ENCODE measurements around the gene SIRPD. TPM values are rescaled to one million over a fixed set of nuclear protein-coding genes. Genes with fewer than 3 reads are reported as not detected.

The SIRPD gene
- total RNA-seq, 1 donor from 2014 or later, result not detected

DNA sequence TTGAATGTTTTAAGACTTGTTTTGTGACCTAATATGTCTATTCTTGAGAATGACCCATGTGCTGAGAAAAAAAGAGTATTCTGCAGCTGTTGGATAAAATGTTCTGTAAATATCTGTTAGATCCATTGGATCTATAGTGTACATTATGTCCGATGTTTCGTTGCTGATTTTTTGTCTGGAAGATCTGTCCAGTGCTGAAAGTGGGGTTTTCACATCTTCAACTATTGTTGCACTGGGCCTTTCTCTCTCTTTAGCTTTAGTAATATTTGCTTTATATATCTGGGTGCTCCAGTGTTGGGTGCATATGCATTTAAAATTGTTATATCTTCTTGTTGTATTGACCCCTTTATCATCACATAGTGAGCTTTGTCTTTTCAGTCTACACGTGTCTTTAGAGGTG lies 60.6 kb downstream of the SIRPD start:
- H4K20me1 ChIP-seq (ENCODE audit: low read depth), result no peaks in the 10 kb centered on the region
- no peaks in the 10 kb centered on the region for H3K4me1 ChIP-seq
- Mint-ChIP-seq H3K36me3 (no peaks in the 10 kb centered on the region), H3K9me3 (no peaks in the 10 kb centered on the region), H3K4me3 (no peak overlapping the region), H3K4me1 (no peaks in the 10 kb centered on the region), H3K27ac (no peak overlapping the region), H3K27me3 (ENCODE audit: insufficient read depth, low read depth) (no peaks in the 10 kb centered on the region)
- H3K9ac ChIP-seq, result no peak overlapping the region
- H3F3A ChIP-seq (ENCODE audit: low read depth), result no peaks in the 10 kb centered on the region
- H2AFZ ChIP-seq (replicated peaks), result no peak overlapping the region
- DNase-seq (ENCODE audit: low spot score), result no peak
- no peak overlapping the region for H3K27ac ChIP-seq
- no peaks in the 10 kb centered on the region for H3K36me3 ChIP-seq
- no peaks in the 10 kb centered on the region for H3K79me2 ChIP-seq (ENCODE audit: low read depth)
- no peaks in the 10 kb centered on the region for H3K27me3 ChIP-seq
- no peak overlapping the region for H3K4me3 ChIP-seq
- TF ChIP-seq CTCF (IDR thresholded peaks at IDR 0.05) (no peak), EZH2phosphoT487 (IDR thresholded peaks at IDR 0.05) (no peak), EZH2 (IDR thresholded peaks at IDR 0.05) (no peak)
- H3K9me3 ChIP-seq (ENCODE audit: low read depth), result no peaks in the 10 kb centered on the region
- H3K4me2 ChIP-seq, result no peak overlapping the region

DNA sequence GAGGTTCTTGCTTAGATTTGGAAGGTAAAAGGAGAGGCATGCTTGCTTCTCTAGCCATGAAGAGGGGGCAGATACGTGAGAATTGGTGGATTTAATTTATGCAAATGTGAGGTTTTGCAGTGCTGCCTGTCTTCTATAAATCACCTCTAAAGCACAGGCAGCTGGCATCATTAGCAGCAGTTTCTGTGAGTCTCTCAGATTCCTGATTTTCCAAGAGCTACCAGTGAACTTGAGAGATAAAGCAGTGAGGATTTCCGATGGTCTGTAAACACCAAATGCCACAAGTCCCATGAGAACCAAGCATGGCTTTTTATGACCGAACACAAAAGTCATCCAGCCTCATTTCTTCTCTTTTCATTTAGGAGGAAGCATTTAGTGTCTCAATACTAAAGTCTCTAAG lies 63.1 kb downstream of the SIRPD start:
- Histone ChIP-seq H3K4me2 (no peak overlapping the region), H3K9ac (no peak overlapping the region), H3K27me3 (no peaks in the 10 kb centered on the region), H2AFZ (replicated peaks) (no peak overlapping the region), H4K20me1 (ENCODE audit: low read depth) (no peaks in the 10 kb centered on the region), H3K9me3 (ENCODE audit: low read depth) (no peaks in the 10 kb centered on the region), H3K36me3 (no peaks in the 10 kb centered on the region), H3K4me3 (no peak overlapping the region), H3K27ac (no peak overlapping the region), H3K79me2 (ENCODE audit: low read depth) (no peaks in the 10 kb centered on the region), H3F3A (ENCODE audit: low read depth) (no peaks in the 10 kb centered on the region), H3K4me1 (no peaks in the 10 kb centered on the region)
- Mint-ChIP-seq H3K4me1 (no peaks in the 10 kb centered on the region), H3K4me3 (no peak overlapping the region), H3K9me3 (no peaks in the 10 kb centered on the region), H3K36me3 (no peaks in the 10 kb centered on the region), H3K27me3 (ENCODE audit: insufficient read depth, low read depth) (no peaks in the 10 kb centered on the region), H3K27ac (no peak overlapping the region)
- no peak for DNase-seq (ENCODE audit: low spot score)
- TF ChIP-seq CTCF (IDR thresholded peaks at IDR 0.05) (no peak), EZH2 (IDR thresholded peaks at IDR 0.05) (no peak)

- H3K9me3 ChIP-seq (ENCODE audit: low read depth), result no peaks in the 10 kb centered on the region
- TF ChIP-seq CTCF (IDR thresholded peaks at IDR 0.05), result no peak
- H3F3A ChIP-seq (ENCODE audit: low read depth), result no peaks in the 10 kb centered on the region
- H3K27me3 Mint-ChIP-seq (ENCODE audit: insufficient read depth, low read depth), result no peaks in the 10 kb centered on the region
- H2AFZ ChIP-seq (replicated peaks), result no peak overlapping the region
- no peak overlapping the region for H3K27ac Mint-ChIP-seq
- H3K4me3 ChIP-seq, result no peak overlapping the region
- H3K4me2 ChIP-seq, result no peak overlapping the region
- no peaks in the 10 kb centered on the region for H3K9me3 Mint-ChIP-seq
- no peaks in the 10 kb centered on the region for H3K4me1 Mint-ChIP-seq
- H3K36me3 Mint-ChIP-seq, result no peaks in the 10 kb centered on the region
- H3K4me1 ChIP-seq, result no peaks in the 10 kb centered on the region
- no peak for DNase-seq (ENCODE audit: low spot score)
- no peaks in the 10 kb centered on the region for H3K27me3 ChIP-seq
- no peaks in the 10 kb centered on the region for H3K79me2 ChIP-seq (ENCODE audit: low read depth)
- no peak overlapping the region for H3K27ac ChIP-seq
- H4K20me1 ChIP-seq (ENCODE audit: low read depth), result no peaks in the 10 kb centered on the region
- no peak overlapping the region for H3K9ac ChIP-seq
- no peak overlapping the region for H3K4me3 Mint-ChIP-seq
- no peaks in the 10 kb centered on the region for H3K36me3 ChIP-seq
Measured at GRCh38 chr20:1493536-1493935, 64.0 kb downstream of the SIRPD start.
